Gastrocnemius medialis (tissue), 4 donors: ENCODE results near the gene MOXD1. TPM values are rescaled to one million over a fixed set of nuclear protein-coding genes. Genes with fewer than 3 reads are reported as not detected.

Experiments
- ATAC-seq, 2 donors: fragments of 150-250 bp; one replicate each; pipeline ENCODE4 v1.9.1; 2016
- DNase-seq, 2 donors: peaks; one replicate each; pipeline ENCODE4 v3.0.0-alpha.2; 2019
- H3K27ac ChIP-seq, 4 donors: fragments of 200-600 bp; sonication (generic); 1 replicate in 1 of 4; 2 replicates in 3 of 4; pipeline ENCODE4 v1.5.1; 2016 to 2018; ENCODE audit warnings: mild to moderate bottlenecking in 2 of 4, moderate library complexity in 1 of 4
- H3K27me3 ChIP-seq, 3 donors: fragments of 200-600 bp; sonication (generic) in 2 of 3; 1 replicate in 1 of 3; 2 replicates in 2 of 3; pipeline versions ENCODE4 v1.5.1 to v1.6.0; 2016 to 2019; ENCODE audit warnings: mild to moderate bottlenecking in 1 of 3, moderate library complexity in 1 of 3
- H3K36me3 ChIP-seq, 2 donors: fragments of 200-600 bp; sonication (generic) in 1 of 2; one replicate each; pipeline ENCODE4 v1.5.1; 2017 to 2018
- H3K4me1 ChIP-seq, 2 donors: fragments of 200-600 bp; sonication (generic) in 1 of 2; one replicate each; pipeline ENCODE4 v1.5.1; 2016 to 2017; ENCODE audit warnings: mild to moderate bottlenecking in 2 of 2
- H3K4me3 ChIP-seq, 4 donors: fragments of 200-600 bp; sonication (generic) in 3 of 4; 1 replicate in 1 of 4; 2 replicates in 3 of 4; pipeline ENCODE4 v1.5.1; 2016 to 2019; ENCODE audit warnings: mild to moderate bottlenecking in 2 of 4
- H3K9me3 ChIP-seq, 3 donors: fragments of 200-600 bp; sonication (generic) in 2 of 3; 1 replicate in 1 of 3; 2 replicates in 2 of 3; pipeline ENCODE4 v1.5.1; 2016 to 2019
- CTCF ChIP-seq, 5 experiments: fragments of 450-650 bp in 3 of 5; fragments of 200-600 bp in 2 of 5; sonication (generic) in 2 of 5; IDR thresholded peaks in 4 of 5; conservative IDR thresholded peaks in 1 of 5; 1 replicate in 4 of 5; 2 replicates in 1 of 5; pipeline ENCODE4 v1.5.1; 2016 to 2019; ENCODE audit warnings: antibody characterized with exemption in 5 of 5, mild to moderate bottlenecking in 3 of 5, moderate library complexity in 3 of 5
- POLR2A ChIP-seq, 2 donors: fragments of 450-650 bp; IDR thresholded peaks; one replicate each; pipeline ENCODE4 v1.6.1; 2017; ENCODE audit warnings: antibody characterized with exemption in 2 of 2, mild to moderate bottlenecking in 2 of 2, moderate library complexity in 2 of 2
- in situ Hi-C, 4 donors: fragments of 200-750 bp; cut with MboI; loops; one replicate each; pipeline versions ENCODE4 v1.15.0 to v1.8.0; 2017; ENCODE audit warnings: low sequenced_read_pairs in 4 of 4
- intact Hi-C: fragments of 100-400 bp; cut with DNase I; formaldehyde crosslinking; loops from one replicate; pipeline ENCODE4 v1.15.1; 2023; ENCODE audit warnings: low total_unique reads
- total RNA-seq, 4 donors: library from RNA; depleted of rRNA; stranded (reverse); fragments of >200 nt; gene quantifications; one replicate each; pipeline versions ENCODE4 v1.1.0 to v1.2.3, GENCODE V29; 2016

The MOXD1 gene
- total RNA-seq, 4 donors from 2014 or later, result 0.62 to 0.69 (median 0.66) TPM; not detected in 1

GRCh38 chr6:132390451-132390850 is 10.8 kb downstream of the MOXD1 start:
- H3K9me3 ChIP-seq, result no peaks in the 10 kb centered on the region
- no peaks in the 10 kb centered on the region for H3K4me1 ChIP-seq
- no peak overlapping the region for H3K27ac ChIP-seq
- in situ Hi-C loops, result no loop called here
- H3K4me3 ChIP-seq, result no peak overlapping the region
- H3K27me3 ChIP-seq, result no peaks in the 10 kb centered on the region
- ATAC-seq (no peak), DNase-seq (no peak)
- no peaks in the 10 kb centered on the region for H3K36me3 ChIP-seq
- TF ChIP-seq POLR2A (IDR thresholded peaks at IDR 0.05) (no peak), CTCF (IDR thresholded peaks at IDR 0.05 in 4 of 5, conservative IDR thresholded peaks at IDR 0.05 in 1 of 5) (no peak)
- intact Hi-C loops, result no loop called here

GRCh38 chr6:132390017-132390416 is 11.3 kb downstream of the MOXD1 start:
- intact Hi-C loops, result no loop called here

GRCh38 chr6:132388291-132388690 is 13.0 kb downstream of the MOXD1 start:
- no peak overlapping the region for H3K27ac ChIP-seq
- ATAC-seq, result no peak
- no peaks in the 10 kb centered on the region for H3K9me3 ChIP-seq
- intact Hi-C loops (no loop called here), in situ Hi-C loops (no loop called here)
- no peak for TF ChIP-seq CTCF (IDR thresholded peaks at IDR 0.05 in 4 of 5, conservative IDR thresholded peaks at IDR 0.05 in 1 of 5)
- TF ChIP-seq POLR2A (IDR thresholded peaks at IDR 0.05), result no peak
- DNase-seq, result no peak
- H3K27me3 ChIP-seq, result no peaks in the 10 kb centered on the region
- no peaks in the 10 kb centered on the region for H3K36me3 ChIP-seq
- H3K4me3 ChIP-seq, result no peak overlapping the region
- no peaks in the 10 kb centered on the region for H3K4me1 ChIP-seq

More at GRCh38 chr6:132390017-132390416, 11.3 kb downstream of the MOXD1 start:
- H3K4me3 ChIP-seq, result no peak overlapping the region
- in situ Hi-C loops, result no loop called here
- TF ChIP-seq POLR2A (IDR thresholded peaks at IDR 0.05) (no peak), CTCF (IDR thresholded peaks at IDR 0.05 in 4 of 5, conservative IDR thresholded peaks at IDR 0.05 in 1 of 5) (no peak)
- no peaks in the 10 kb centered on the region for H3K27me3 ChIP-seq
- no peaks in the 10 kb centered on the region for H3K9me3 ChIP-seq
- H3K4me1 ChIP-seq, result no peaks in the 10 kb centered on the region
- H3K36me3 ChIP-seq, result no peaks in the 10 kb centered on the region
- ATAC-seq (no peak), DNase-seq (no peak)
- no peak overlapping the region for H3K27ac ChIP-seq

- in situ Hi-C loops (no loop called here), intact Hi-C loops (no loop called here)
- no peaks in the 10 kb centered on the region for H3K9me3 ChIP-seq
- TF ChIP-seq POLR2A (IDR thresholded peaks at IDR 0.05) (no peak), CTCF (IDR thresholded peaks at IDR 0.05 in 4 of 5, conservative IDR thresholded peaks at IDR 0.05 in 1 of 5) (no peak)
- DNase-seq (no peak), ATAC-seq (no peak)
- no peaks in the 10 kb centered on the region for H3K36me3 ChIP-seq
- no peaks in the 10 kb centered on the region for H3K27me3 ChIP-seq
- H3K4me1 ChIP-seq, result no peaks in the 10 kb centered on the region
- no peak overlapping the region for H3K27ac ChIP-seq
- H3K4me3 ChIP-seq, result no peak overlapping the region
Measured at GRCh38 chr6:132382630-132383175, 18.6 kb downstream of the MOXD1 start.

- ATAC-seq (no peak), DNase-seq (no peak)
- Histone ChIP-seq H3K27ac (no peak overlapping the region), H3K36me3 (no peaks in the 10 kb centered on the region), H3K4me1 (no peaks in the 10 kb centered on the region), H3K4me3 (no peak overlapping the region), H3K27me3 (no peaks in the 10 kb centered on the region), H3K9me3 (no peaks in the 10 kb centered on the region)
- intact Hi-C loops (no loop called here), in situ Hi-C loops (no loop called here)
- no peak for TF ChIP-seq CTCF (IDR thresholded peaks at IDR 0.05 in 4 of 5, conservative IDR thresholded peaks at IDR 0.05 in 1 of 5)
- no peak for TF ChIP-seq POLR2A (IDR thresholded peaks at IDR 0.05)
Measured at GRCh38 chr6:132381381-132381780, 19.9 kb downstream of the MOXD1 start.
